H1 (cell line): ENCODE data around the gene FGF1. TPM values are rescaled to one million over a fixed set of nuclear protein-coding genes. Genes with fewer than 3 reads are reported as not detected.

Source experiments
- CTCF ChIA-PET: fragments of 300-600 bp; sonication (Branson Sonifier 250); formaldehyde crosslinking; loops from one replicate; lab custom pipeline; 2021; ENCODE audit not compliant: partially characterized antibody; lab: Charles Lee
- POLR2A ChIA-PET: fragments of 300-600 bp; sonication (Branson Sonifier 250); formaldehyde crosslinking; loops from one replicate; lab custom pipeline; 2021; ENCODE audit warnings: inconsistent platforms; ENCODE audit not compliant: partially characterized antibody; lab: Charles Lee
- DNase-seq, 2 experiments: peaks; one replicate each; pipeline versions ENCODE4 v3.0.0 to v3.0.0-alpha.2; 2010 to 2022; ENCODE audit warnings: low spot score in 2 of 2, low read depth in 1 of 2, mixed read lengths in 1 of 2
- FAIRE-seq: peaks from 2 replicates; lab custom pipeline; 2011; peaks lifted over from hg19 to GRCh38; lab: Jason Lieb, UNC
- H2AFZ ChIP-seq: 2 replicates; pipeline ENCODE4 v1.8.1; 2012; ENCODE audit warnings: low read length, inconsistent platforms
- H2AK5ac ChIP-seq: 2 replicates; pipeline ENCODE4 v1.6.1; 2013; ENCODE audit warnings: low read depth, low read length
- H2BK120ac ChIP-seq: replicated peaks from 2 replicates; pipeline ENCODE3; 2013; ENCODE audit warnings: low read depth, low read length, inconsistent platforms
- H2BK12ac ChIP-seq: 2 replicates; pipeline ENCODE4 v1.6.1; 2013; ENCODE audit warnings: low read depth, low read length
- H2BK15ac ChIP-seq: 2 replicates; pipeline ENCODE4 v1.6.1; 2013; ENCODE audit warnings: low read length
- H2BK20ac ChIP-seq: 2 replicates; pipeline ENCODE4 v1.6.1; 2013; ENCODE audit warnings: low read length
- H2BK5ac ChIP-seq: 2 replicates; pipeline ENCODE4 v1.6.1; 2013; ENCODE audit warnings: low read depth, low read length
- H3K14ac ChIP-seq: 2 replicates; pipeline ENCODE4 v1.6.1; 2013; ENCODE audit warnings: inconsistent platforms; ENCODE audit not compliant: insufficient read length
- H3K18ac ChIP-seq: 2 replicates; pipeline ENCODE4 v1.6.1; 2013; ENCODE audit warnings: low read length; ENCODE audit errors: extremely low read depth
- H3K23ac ChIP-seq: 2 replicates; pipeline ENCODE4 v1.6.1; 2013; ENCODE audit warnings: inconsistent platforms; ENCODE audit not compliant: insufficient read length
- H3K23me2 ChIP-seq: 2 replicates; pipeline ENCODE4 v1.6.1; 2013; ENCODE audit warnings: low read depth, low read length
- H3K27ac ChIP-seq: 2 replicates; pipeline ENCODE4 v1.6.1; 2011; ENCODE audit warnings: low read depth, low read length, inconsistent platforms
- H3K27me3 ChIP-seq, 4 experiments: replicated peaks in 1 of 4; 1 replicate in 1 of 4; 2 replicates in 3 of 4; pipeline versions ENCODE4 v1.6.1 to v1.8.1; 2011 to 2013; ENCODE audit warnings: low read length in 3 of 4, mild to moderate bottlenecking in 3 of 4, inconsistent platforms in 2 of 4, mixed read lengths in 2 of 4, moderate library complexity in 1 of 4; ENCODE audit not compliant: control insufficient read depth in 3 of 4, insufficient read depth in 3 of 4; ENCODE audit errors: extremely low read depth in 1 of 4
- H3K36me3 ChIP-seq, 4 experiments: 2 replicates each; pipeline versions ENCODE4 v1.6.1 to v1.8.1; 2011 to 2013; ENCODE audit warnings: mild to moderate bottlenecking in 4 of 4, low read length in 3 of 4, moderate library complexity in 2 of 4, control low read depth in 1 of 4, inconsistent platforms in 1 of 4; ENCODE audit not compliant: insufficient read depth in 4 of 4, control insufficient read depth in 2 of 4
- H3K4ac ChIP-seq: replicated peaks from 2 replicates; pipeline ENCODE3; 2013; ENCODE audit warnings: low read length, low read depth, mixed read lengths, inconsistent platforms; ENCODE audit not compliant: insufficient read length
- H3K4me1 ChIP-seq, 4 experiments: replicated peaks in 1 of 4; 1 replicate in 1 of 4; 2 replicates in 3 of 4; pipeline versions ENCODE4 v1.6.1 to v1.8.1; 2011 to 2013; ENCODE audit warnings: low read length in 3 of 4, inconsistent platforms in 2 of 4, mixed read lengths in 1 of 4; ENCODE audit not compliant: insufficient read depth in 4 of 4, control insufficient read depth in 3 of 4
- H3K4me2 ChIP-seq, 2 experiments: 2 replicates each; pipeline versions ENCODE4 v1.6.1 to v1.8.1; 2011 to 2013; ENCODE audit warnings: low read depth in 2 of 2, low read length in 2 of 2, control low read depth in 1 of 2, inconsistent platforms in 1 of 2, mild to moderate bottlenecking in 1 of 2; ENCODE audit not compliant: insufficient read depth in 1 of 2
- H3K4me3 ChIP-seq, 4 experiments: fragments of 200-600, 300-600 bp in 1 of 4; sonication (generic), shearing (Covaris generic), sonication (Bioruptor Twin) in 1 of 4; 2 replicates each; pipeline versions ENCODE4 v1.5.1 to v1.8.1; 2011 to 2016; ENCODE audit warnings: low read length in 4 of 4, low read depth in 3 of 4, control low read depth in 2 of 4, inconsistent platforms in 2 of 4, mild to moderate bottlenecking in 2 of 4, mixed read lengths in 1 of 4, moderate library complexity in 1 of 4; ENCODE audit not compliant: insufficient read depth in 2 of 4; ENCODE audit errors: extremely low read depth in 1 of 4
- H3K56ac ChIP-seq: replicated peaks from 2 replicates; pipeline ENCODE3; 2013; ENCODE audit warnings: low read depth, mild to moderate bottlenecking, mixed read lengths, low read length, inconsistent platforms; ENCODE audit not compliant: insufficient read length
- H3K79me1 ChIP-seq: 2 replicates; pipeline ENCODE4 v1.6.1; 2013; ENCODE audit warnings: low read depth, low read length, control low read depth
- H3K79me2 ChIP-seq, 2 experiments: 2 replicates each; pipeline versions ENCODE4 v1.6.1 to v1.8.1; 2012 to 2013; ENCODE audit warnings: low read length in 2 of 2, mild to moderate bottlenecking in 2 of 2, inconsistent platforms in 1 of 2; ENCODE audit not compliant: insufficient read depth in 2 of 2, control insufficient read depth in 1 of 2
- H3K9ac ChIP-seq, 4 experiments: replicated peaks in 1 of 4; 1 replicate in 1 of 4; 2 replicates in 3 of 4; pipeline versions ENCODE4 v1.6.1 to v1.8.1; 2011 to 2013; ENCODE audit warnings: low read depth in 3 of 4, low read length in 3 of 4, control low read depth in 2 of 4, mild to moderate bottlenecking in 2 of 4, moderate library complexity in 2 of 4, inconsistent platforms in 1 of 4; ENCODE audit errors: extremely low read depth in 1 of 4
- H3K9me3 ChIP-seq, 2 experiments: 2 replicates each; pipeline versions ENCODE4 v1.6.1 to v1.8.1; 2012 to 2013; ENCODE audit warnings: mild to moderate bottlenecking in 2 of 2, moderate library complexity in 2 of 2, control low read depth in 1 of 2, inconsistent platforms in 1 of 2, low read depth in 1 of 2, low read length in 1 of 2, mixed read lengths in 1 of 2; ENCODE audit not compliant: insufficient read depth in 2 of 2
- H4K20me1 ChIP-seq, 2 experiments: replicated peaks in 1 of 2; 2 replicates each; pipeline versions ENCODE3 to v1.8.1; 2011 to 2013; ENCODE audit warnings: inconsistent platforms in 2 of 2, low read length in 2 of 2, mild to moderate bottlenecking in 1 of 2; ENCODE audit not compliant: insufficient read depth in 2 of 2, control insufficient read depth in 1 of 2
- H4K5ac ChIP-seq: 2 replicates; pipeline ENCODE4 v1.6.1; 2013; ENCODE audit warnings: low read length, low read depth, mixed read lengths, inconsistent platforms; ENCODE audit not compliant: insufficient read length
- H4K8ac ChIP-seq: 2 replicates; pipeline ENCODE4 v1.8.0; 2013; ENCODE audit warnings: mild to moderate bottlenecking, moderate library complexity, low read length, inconsistent platforms; ENCODE audit not compliant: insufficient read depth; ENCODE audit errors: extremely low read depth
- H4K91ac ChIP-seq: replicated peaks from 2 replicates; pipeline ENCODE3; 2013; ENCODE audit warnings: low read length, mixed read lengths, inconsistent platforms; ENCODE audit not compliant: insufficient read length
- CTBP2 ChIP-seq: IDR thresholded peaks from 2 replicates; pipeline ENCODE4 v1.7.0; 2011; ENCODE audit warnings: borderline replicate concordance, mild to moderate bottlenecking, moderate library complexity, mixed read lengths, low read length; ENCODE audit not compliant: insufficient read depth, insufficient read length
- E2F6 ChIP-seq: IDR thresholded peaks from 2 replicates; pipeline ENCODE4 v1.6.1; 2012; ENCODE audit warnings: inconsistent platforms
- GABPA ChIP-seq: IDR thresholded peaks from 2 replicates; pipeline ENCODE4 v1.6.1; 2011; ENCODE audit warnings: mild to moderate bottlenecking, low read length, moderate library complexity, borderline replicate concordance; ENCODE audit not compliant: insufficient read depth
- GTF2F1 ChIP-seq: IDR thresholded peaks from 2 replicates; pipeline ENCODE4 v1.6.1; 2012; ENCODE audit warnings: low read depth, low read length, improper control_type of control experiment, borderline replicate concordance
- HDAC2 ChIP-seq, 2 experiments: fragments of 300-600 bp in 1 of 2; sonication (generic) in 1 of 2; IDR thresholded peaks; 2 replicates each; pipeline ENCODE4 v1.6.1; 2011 to 2012; ENCODE audit warnings: low read depth in 2 of 2, low read length in 2 of 2, mild to moderate bottlenecking in 2 of 2, moderate library complexity in 2 of 2, borderline replicate concordance in 1 of 2, inconsistent platforms in 1 of 2
- JUND ChIP-seq: IDR thresholded peaks from 2 replicates; pipeline ENCODE4 v1.6.1; 2011; ENCODE audit warnings: mild to moderate bottlenecking, improper control_type of control experiment, low read length
- KDM4A ChIP-seq: IDR thresholded peaks from one replicate; pipeline ENCODE4 v1.7.1; 2012; ENCODE audit warnings: low read depth, mild to moderate bottlenecking, moderate library complexity, low read length, inconsistent platforms; ENCODE audit not compliant: severe bottlenecking
- MAFK ChIP-seq: IDR thresholded peaks from 2 replicates; pipeline ENCODE4 v1.6.1; 2012; ENCODE audit warnings: low read depth, mild to moderate bottlenecking, improper control_type of control experiment, low read length
- RNF2 ChIP-seq: fragments of 200-900, 300-1000 bp; sonication (generic); IDR thresholded peaks from 2 replicates; pipeline ENCODE4 v1.7.1; 2016; ENCODE audit warnings: borderline replicate concordance, low read depth, mild to moderate bottlenecking, antibody characterized with exemption, low read length; ENCODE audit not compliant: poor library complexity, severe bottlenecking; ENCODE audit errors: missing control alignments
- SIN3A ChIP-seq, 2 experiments: IDR thresholded peaks in 1 of 2; conservative IDR thresholded peaks in 1 of 2; 2 replicates each; pipeline ENCODE4 v1.6.1; 2011 to 2012; ENCODE audit warnings: low read length in 2 of 2, improper control_type of control experiment in 1 of 2, low read depth in 1 of 2, mild to moderate bottlenecking in 1 of 2
- SP1 ChIP-seq: IDR thresholded peaks from 2 replicates; pipeline ENCODE4 v1.6.1; 2011; ENCODE audit warnings: low read depth, low read length
- TEAD4 ChIP-seq: IDR thresholded peaks from 2 replicates; pipeline ENCODE4 v1.6.1; 2012; ENCODE audit warnings: low read depth, low read length, inconsistent platforms, mixed read lengths
- YY1 ChIP-seq: IDR thresholded peaks from 2 replicates; pipeline ENCODE4 v1.6.1; 2011; ENCODE audit warnings: low read depth, mild to moderate bottlenecking, low read length
- WGBS, 2 experiments: shearing (Covaris generic) in 1 of 2; methylation state at CpG; one replicate each; pipeline versions ENCODE4 v1.1.6 to v1.1.7; 2013 to 2015; ENCODE audit warnings: low lambda C conversion rate in 2 of 2, mixed read lengths in 2 of 2, inconsistent platforms in 1 of 2, low coverage in 1 of 2, missing lambda C conversion rate in 1 of 2; ENCODE audit not compliant: insufficient replicate concordance in 2 of 2, insufficient coverage in 1 of 2, insufficient read length in 1 of 2; ENCODE audit errors: extremely low coverage in 1 of 2, missing lambda C conversion rate in 1 of 2; 5-methylcytosine and 5-hydroxymethylcytosine counted together
- polyA plus RNA-seq, 7 experiments: library from polyadenylated mRNA; depleted of rRNA in 3 of 7; stranded (reverse) in 5 of 7; unstranded in 2 of 7; fragments of >200 nt in 5 of 7; fragments of 200-250 nt in 2 of 7; gene quantifications; 1 replicate in 5 of 7; 2 replicates in 1 of 7; 4 replicates in 1 of 7; pipeline versions ENCODE4 v1.2.1 to v1.2.3, GENCODE V29; 2011 to 2013; ENCODE audit warnings: missing spikeins in 2 of 7, mixed read lengths in 2 of 7
- total RNA-seq: library from RNA; stranded (reverse); fragmentation: NEBNext Ultra II Directional; extraction: Animal tissue kit (Norgen Biotek cat#: 25700); gene quantifications from 2 replicates; pipeline ENCODE4 v1.2.1, GENCODE V29; 2021

FGF1 gene
- total and polyA plus RNA-seq, 2 of the 8 experiments (the other 6 are each of a cell fraction or from before 2014, with no cell fraction given) = 0.30 to 0.50 TPM

DNA sequence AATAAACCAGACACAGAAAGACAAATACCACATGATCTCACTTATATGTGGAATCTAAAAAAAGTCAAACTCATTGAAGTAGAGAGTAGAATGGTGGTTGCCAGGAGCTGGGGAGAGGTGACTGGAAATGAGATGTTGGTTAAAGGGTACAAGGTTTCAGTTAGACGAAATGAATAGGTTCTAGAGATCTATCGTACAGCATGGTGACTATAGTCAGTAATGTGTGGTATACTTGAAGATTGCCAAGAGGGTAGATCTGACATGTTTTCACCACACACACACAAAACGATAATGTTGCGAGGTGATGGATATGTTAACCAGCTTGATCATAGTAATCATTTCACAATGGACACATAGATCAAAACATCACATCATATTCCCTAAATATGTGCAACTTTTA, 46.4 kb downstream of the FGF1 start:
- Histone ChIP-seq H4K5ac (no peak overlapping the region), H3K9ac (no peak overlapping the region), H3K56ac (no peak overlapping the region), H3K27me3 (no peaks in the 10 kb centered on the region), H3K9me3 (no peaks in the 10 kb centered on the region), H4K91ac (no peak overlapping the region), H3K36me3 (no peaks in the 10 kb centered on the region), H3K23ac (no peak overlapping the region), H3K79me2 (no peaks in the 10 kb centered on the region), H3K27ac (no peak overlapping the region), H2AFZ (no peak overlapping the region), H2BK12ac (no peak overlapping the region), H3K14ac (no peak overlapping the region), H3K4me3 (no peak overlapping the region), H2BK5ac (no peak overlapping the region), H2BK20ac (no peak overlapping the region), H3K4me1 (no peaks in the 10 kb centered on the region), H3K4me2 (no peak overlapping the region), H4K20me1 (no peaks in the 10 kb centered on the region), H4K8ac (no peak overlapping the region), H3K18ac (no peak overlapping the region), H2AK5ac (no peak overlapping the region), H3K79me1 (no peaks in the 10 kb centered on the region), H3K23me2 (no peaks in the 10 kb centered on the region), H2BK120ac (no peak overlapping the region), H2BK15ac (no peak overlapping the region), H3K4ac (no peak overlapping the region)
- POLR2A ChIA-PET = no interaction called here
- FAIRE-seq (no peak), DNase-seq (no peak)
- CTCF ChIA-PET = interaction anchor here (1.5 to 8.2 kb wide), 4 partner anchors 15 to 74 kb away, joined by 6 to 81 read pairs (median 9); no protein-coding TSS in a partner anchor
- WGBS, 2 experiments = 79% methylated on average over 4 of the region's 4 CpGs; no CpG with 5 or more reads in 1 of the 2 experiments
- TF ChIP-seq MAFK (no peak), E2F6 (no peak), HDAC2 (IDR thresholded peaks at IDR 0.05; ENCODE audit: borderline replicate concordance in 1 of 2, low read depth in 2 of 2, low read length in 2 of 2) (no peak), GTF2F1 (no peak), YY1 (no peak), SIN3A (conservative IDR thresholded peaks at IDR 0.05 in 1 of 2, IDR thresholded peaks at IDR 0.05 in 1 of 2; ENCODE audit: low read depth in 1 of 2, low read length in 2 of 2) (no peak), JUND (no peak), CTBP2 (no peak), TEAD4 (no peak), SP1 (no peak), GABPA (no peak), KDM4A (no peak), RNF2 (no peak)
